ENCODE results near the gene CHD6.

The CHD6 gene

DNA sequence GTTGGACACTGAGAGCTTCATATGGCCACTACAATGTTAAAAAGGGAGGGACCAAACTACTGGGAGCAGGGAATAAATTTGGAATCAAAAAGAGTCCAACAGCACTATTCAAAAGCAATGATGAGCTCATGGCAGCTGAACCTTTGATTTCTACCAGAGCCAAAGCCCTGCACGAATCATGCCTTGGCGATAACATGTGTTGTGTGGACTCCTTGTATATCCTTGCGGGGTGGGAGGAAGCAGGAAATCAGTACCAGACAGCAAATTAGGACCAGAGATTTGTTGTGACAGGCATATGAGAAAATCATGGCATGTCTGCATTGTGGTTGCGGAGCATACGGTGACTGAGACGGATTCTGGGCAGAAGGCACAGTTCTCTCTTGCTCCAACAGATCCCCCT lies 166.0 kb downstream of the CHD6 start (continued):
- TF ChIP-seq ZNF404 (tag by site-specific recombination; IDR thresholded peaks at IDR 0.05) (no peak), GLI2 (tag by site-specific recombination; IDR thresholded peaks at IDR 0.05; ENCODE audit: borderline replicate concordance, low read depth) (no peak), ZNF266 (tag by site-specific recombination; IDR thresholded peaks at IDR 0.05; ENCODE audit: low read depth) (no peak), ZNF157 (tag by site-specific recombination; IDR thresholded peaks at IDR 0.05) (no peak)
- TF ChIP-seq, protein P1, sequence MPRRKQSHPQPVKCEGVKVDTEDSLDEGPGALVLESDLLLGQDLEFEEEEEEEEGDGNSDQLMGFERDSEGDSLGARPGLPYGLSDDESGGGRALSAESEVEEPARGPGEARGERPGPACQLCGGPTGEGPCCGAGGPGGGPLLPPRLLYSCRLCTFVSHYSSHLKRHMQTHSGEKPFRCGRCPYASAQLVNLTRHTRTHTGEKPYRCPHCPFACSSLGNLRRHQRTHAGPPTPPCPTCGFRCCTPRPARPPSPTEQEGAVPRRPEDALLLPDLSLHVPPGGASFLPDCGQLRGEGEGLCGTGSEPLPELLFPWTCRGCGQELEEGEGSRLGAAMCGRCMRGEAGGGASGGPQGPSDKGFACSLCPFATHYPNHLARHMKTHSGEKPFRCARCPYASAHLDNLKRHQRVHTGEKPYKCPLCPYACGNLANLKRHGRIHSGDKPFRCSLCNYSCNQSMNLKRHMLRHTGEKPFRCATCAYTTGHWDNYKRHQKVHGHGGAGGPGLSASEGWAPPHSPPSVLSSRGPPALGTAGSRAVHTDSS (tag by site-specific recombination; IDR thresholded peaks at IDR 0.05), result no peak

DNA sequence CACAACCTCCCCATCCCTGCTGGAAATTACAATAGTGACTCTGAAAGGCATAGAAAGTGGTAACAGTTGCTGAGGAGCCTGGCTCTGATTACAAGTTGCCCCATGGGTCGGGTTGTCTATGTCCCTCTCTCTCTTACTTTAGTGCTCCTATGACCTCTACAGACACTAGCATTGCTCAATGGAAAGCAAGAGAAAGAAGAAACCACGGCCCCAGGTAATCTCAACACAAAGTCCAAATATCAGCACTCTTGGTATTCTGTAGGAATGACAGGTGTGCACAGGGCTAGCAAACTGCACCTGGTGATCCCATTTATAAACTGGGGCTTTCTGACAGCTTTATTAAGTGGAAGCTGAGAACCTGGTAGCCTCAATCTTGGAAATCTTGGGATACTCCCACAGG lies 171.2 kb downstream of the CHD6 start:
- CTCF ChIA-PET, result no interaction called here
- Histone ChIP-seq H3K4me3 (ENCODE audit: low read depth, low read length) (no peak overlapping the region), H3K27ac (ENCODE audit: extremely low read depth, low read depth, low read length) (no peak overlapping the region), H3K36me3 (ENCODE audit: control insufficient read depth in 2 of 2, insufficient read depth in 1 of 2, low read length in 2 of 2) (peaks cover 0 to 95% of the 10 kb centered on the region in 2 experiments; a peak in 2 of 3 replicates), H3K4me1 (ENCODE audit: control insufficient read depth, insufficient read depth, low read length) (no peaks in the 10 kb centered on the region), H3K9me3 (ENCODE audit: control insufficient read depth, insufficient read depth, low read depth, low read length) (no peaks in the 10 kb centered on the region)
- TF ChIP-seq ZBTB8A (tag by site-specific recombination; IDR thresholded peaks at IDR 0.05) (no peak), ZNF174 (tag by site-specific recombination; IDR thresholded peaks at IDR 0.05) (no peak), SCRT1 (tag by site-specific recombination; IDR thresholded peaks at IDR 0.05; ENCODE audit: borderline replicate concordance) (no peak), ZNF791 (tag by site-specific recombination; IDR thresholded peaks at IDR 0.05) (no peak), ZNF621 (tag by site-specific recombination; IDR thresholded peaks at IDR 0.05) (no peak), ZNF596 (tag by site-specific recombination; IDR thresholded peaks at IDR 0.05) (no peak), ZNF530 (tag by site-specific recombination; IDR thresholded peaks at IDR 0.05; ENCODE audit: low read depth) (no peak)
- TF ChIP-seq, protein P2, sequence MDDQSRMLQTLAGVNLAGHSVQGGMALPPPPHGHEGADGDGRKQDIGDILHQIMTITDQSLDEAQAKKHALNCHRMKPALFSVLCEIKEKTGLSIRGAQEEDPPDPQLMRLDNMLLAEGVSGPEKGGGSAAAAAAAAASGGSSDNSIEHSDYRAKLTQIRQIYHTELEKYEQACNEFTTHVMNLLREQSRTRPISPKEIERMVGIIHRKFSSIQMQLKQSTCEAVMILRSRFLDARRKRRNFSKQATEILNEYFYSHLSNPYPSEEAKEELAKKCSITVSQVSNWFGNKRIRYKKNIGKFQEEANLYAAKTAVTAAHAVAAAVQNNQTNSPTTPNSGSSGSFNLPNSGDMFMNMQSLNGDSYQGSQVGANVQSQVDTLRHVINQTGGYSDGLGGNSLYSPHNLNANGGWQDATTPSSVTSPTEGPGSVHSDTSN (CRISPR knock-in tag; IDR thresholded peaks at IDR 0.05), result no peak
- POLR2A ChIA-PET, result no interaction called here

DNA sequence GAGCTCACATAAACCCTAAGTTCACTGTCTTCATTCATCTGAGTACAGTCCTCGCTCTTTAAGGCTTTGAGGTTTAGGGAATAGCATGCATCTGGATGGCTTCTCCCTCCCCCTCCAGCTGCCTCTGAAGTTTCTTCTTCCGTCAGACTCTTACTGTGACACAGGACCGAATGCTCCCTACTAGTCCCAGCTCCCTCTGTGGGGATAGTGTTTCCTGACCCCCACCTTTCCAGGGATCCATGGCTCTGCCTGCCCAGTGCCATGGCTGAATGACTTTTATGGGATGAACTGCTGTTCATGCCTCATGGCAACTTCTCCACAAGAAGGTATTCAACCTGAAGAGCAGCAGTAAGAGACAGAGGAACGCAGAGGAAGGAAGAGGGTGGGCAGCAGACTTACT lies 171.7 kb downstream of the CHD6 start:
- H3K36me3 ChIP-seq (ENCODE audit: control insufficient read depth in 2 of 2, insufficient read depth in 1 of 2, low read length in 2 of 2), result peaks cover 0 to 95% of the 10 kb centered on the region in 2 experiments; a peak in 2 of 3 replicates
- H3K4me1 ChIP-seq (ENCODE audit: control insufficient read depth, insufficient read depth, low read length), result no peaks in the 10 kb centered on the region
- H3K27ac ChIP-seq (ENCODE audit: extremely low read depth, low read depth, low read length), result no peak overlapping the region
- TF ChIP-seq, protein P3, sequence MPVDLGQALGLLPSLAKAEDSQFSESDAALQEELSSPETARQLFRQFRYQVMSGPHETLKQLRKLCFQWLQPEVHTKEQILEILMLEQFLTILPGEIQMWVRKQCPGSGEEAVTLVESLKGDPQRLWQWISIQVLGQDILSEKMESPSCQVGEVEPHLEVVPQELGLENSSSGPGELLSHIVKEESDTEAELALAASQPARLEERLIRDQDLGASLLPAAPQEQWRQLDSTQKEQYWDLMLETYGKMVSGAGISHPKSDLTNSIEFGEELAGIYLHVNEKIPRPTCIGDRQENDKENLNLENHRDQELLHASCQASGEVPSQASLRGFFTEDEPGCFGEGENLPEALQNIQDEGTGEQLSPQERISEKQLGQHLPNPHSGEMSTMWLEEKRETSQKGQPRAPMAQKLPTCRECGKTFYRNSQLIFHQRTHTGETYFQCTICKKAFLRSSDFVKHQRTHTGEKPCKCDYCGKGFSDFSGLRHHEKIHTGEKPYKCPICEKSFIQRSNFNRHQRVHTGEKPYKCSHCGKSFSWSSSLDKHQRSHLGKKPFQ (tag by site-specific recombination; IDR thresholded peaks at IDR 0.05), result no peak
- TF ChIP-seq ZNF239 (tag by site-specific recombination; IDR thresholded peaks at IDR 0.05) (no peak), ZFP3 (tag by site-specific recombination; IDR thresholded peaks at IDR 0.05; ENCODE audit: low read depth) (no peak), ZEB2 (tag by site-specific recombination; IDR thresholded peaks at IDR 0.05) (no peak), ZBTB21 (tag by site-specific recombination; IDR thresholded peaks at IDR 0.05) (no peak), ZNF660 (tag by site-specific recombination; IDR thresholded peaks at IDR 0.05) (no peak), ZNF76 (tag by site-specific recombination; IDR thresholded peaks at IDR 0.05; ENCODE audit: borderline replicate concordance, low read depth) (no peak)
- H3K9me3 ChIP-seq (ENCODE audit: control insufficient read depth, insufficient read depth, low read depth, low read length), result no peaks in the 10 kb centered on the region
- ChIA-PET CTCF (no interaction called here), POLR2A (no interaction called here)
- no peak overlapping the region for H3K4me3 ChIP-seq (ENCODE audit: low read depth, low read length)
